HG03442 (cell line): ENCODE data around the gene GABRG3.

Experiments
- ATAC-seq: cut with Tn5 transposase; IDR thresholded peaks from one replicate; pipeline ENCODE4 v1.9.1; 2021; ENCODE audit warnings: mild to moderate bottlenecking, moderate library complexity; ENCODE audit not compliant: unreplicated experiment

GABRG3 gene

GRCh38 chr15:27487846-27488245, 516.9 kb downstream of the GABRG3 start:
- no peak for ATAC-seq

- ATAC-seq, result no peak
Measured at GRCh38 chr15:27490867-27491595, 520.0 kb downstream of the GABRG3 start.

GRCh38 chr15:27491666-27492621, 521.0 kb downstream of the GABRG3 start:
- ATAC-seq, result no peak

GRCh38 chr15:27495963-27496459, 525.0 kb downstream of the GABRG3 start:
- no peak for ATAC-seq

GRCh38 chr15:27498700-27499099, 527.7 kb downstream of the GABRG3 start:
- ATAC-seq, result no peak

- ATAC-seq, result no peak
Measured at GRCh38 chr15:27499191-27499590, 528.2 kb downstream of the GABRG3 start.

- ATAC-seq, result no peak
Measured at GRCh38 chr15:27499719-27500118, 528.7 kb downstream of the GABRG3 start.

- ATAC-seq, result no peak
Measured at GRCh38 chr15:27500206-27500605, 529.2 kb downstream of the GABRG3 start.

- ATAC-seq, result no peak
Measured at GRCh38 chr15:27506752-27507151, 535.8 kb downstream of the GABRG3 start.

GRCh38 chr15:27509014-27509413, 538.0 kb downstream of the GABRG3 start:
- no peak for ATAC-seq

- ATAC-seq, result no peak
Measured at GRCh38 chr15:27512281-27513001, 541.5 kb downstream of the GABRG3 start.

- ATAC-seq, result no peak
Measured at GRCh38 chr15:27514526-27514925, 543.5 kb downstream of the GABRG3 start.

- no peak for ATAC-seq
Measured at GRCh38 chr15:27527490-27528067, 556.6 kb downstream of the GABRG3 start.

- ATAC-seq, result no peak
Measured at GRCh38 chr15:27529399-27529798, 558.4 kb downstream of the GABRG3 start.

- no peak for ATAC-seq
Measured at GRCh38 chr15:27530994-27531393, 560.0 kb downstream of the GABRG3 start.

- no peak for ATAC-seq
Measured at GRCh38 chr15:27532358-27532757, 561.4 kb downstream of the GABRG3 start.

GRCh38 chr15:27535445-27536129, 564.6 kb downstream of the GABRG3 start:
- no peak for ATAC-seq

GRCh38 chr15:27538325-27538724, 567.3 kb downstream of the GABRG3 start:
- ATAC-seq, result no peak

- no peak for ATAC-seq
Measured at GRCh38 chr15:27541581-27541980, 570.6 kb downstream of the GABRG3 start.
